Panc1 (cell line): ENCODE data around the gene PPP1R1C. TPM values are rescaled to one million over a fixed set of nuclear protein-coding genes. Genes with fewer than 3 reads are reported as not detected.

ENCODE experiments used
- ATAC-seq: fragments of 200-7000 bp; cut with Tn5 transposase; 2 replicates; pipeline ENCODE4 v1.9.1; 2020; ENCODE audit warnings: mild to moderate bottlenecking, moderate library complexity
- BruUV-seq: library from RNA; stranded (reverse); fragments of 400-500 nt; replicated peaks from 2 replicates; lab custom pipeline; 2021; lab: Mats Ljungman, UMichigan
- CTCF ChIA-PET: fragments of 300-600 bp; sonication (Branson Sonifier 250); formaldehyde crosslinking; loops from one replicate; lab custom pipeline; 2022; ENCODE audit warnings: antibody characterized with exemption; lab: Charles Lee
- POLR2A ChIA-PET: fragments of 300-600 bp; sonication (Branson Sonifier 250); formaldehyde crosslinking; loops from one replicate; lab custom pipeline; 2022; ENCODE audit warnings: antibody characterized with exemption; lab: Charles Lee
- DNase-seq: peaks from one replicate; pipeline ENCODE4 v3.0.0-alpha.2; 2010; ENCODE audit warnings: low read depth, low spot score
- H3K27ac ChIP-seq: 2 replicates; pipeline ENCODE4 v1.5.1; 2011; ENCODE audit warnings: mild to moderate bottlenecking, low read length, inconsistent platforms
- H3K27me3 ChIP-seq: fragments of 200-500 bp; sonication (Bioruptor generic); 2 replicates; pipeline ENCODE4 v1.6.0; 2014; ENCODE audit warnings: low read length, inconsistent platforms; ENCODE audit not compliant: control insufficient read depth, insufficient read depth
- H3K36me3 ChIP-seq: fragments of 200-500 bp; sonication (Bioruptor generic); 2 replicates; pipeline ENCODE4 v1.5.1; 2014; ENCODE audit warnings: inconsistent platforms, mild to moderate bottlenecking, low read length, moderate library complexity; ENCODE audit not compliant: control insufficient read depth, insufficient read depth
- H3K4me1 ChIP-seq: 2 replicates; pipeline ENCODE4 v1.5.1; 2011; ENCODE audit warnings: inconsistent platforms, mild to moderate bottlenecking, low read length, moderate library complexity; ENCODE audit not compliant: control insufficient read depth, insufficient read depth
- H3K4me3 ChIP-seq, 2 experiments: 2 replicates each; pipeline ENCODE4 v1.5.1; 2011 to 2012; ENCODE audit warnings: low read depth in 2 of 2, low read length in 2 of 2, mild to moderate bottlenecking in 2 of 2, inconsistent platforms in 1 of 2, moderate library complexity in 1 of 2
- H3K9me3 ChIP-seq: fragments of 200-500 bp; sonication (Bioruptor generic); 2 replicates; pipeline ENCODE4 v1.5.1; 2014; ENCODE audit warnings: low read depth, mild to moderate bottlenecking, inconsistent platforms, low read length, moderate library complexity; ENCODE audit not compliant: control insufficient read depth, insufficient read depth
- POLR2AphosphoS5 ChIP-seq: IDR thresholded peaks from 2 replicates; pipeline ENCODE4 v1.6.1; 2012; ENCODE audit warnings: mild to moderate bottlenecking, low read depth, low read length, moderate library complexity
- REST ChIP-seq, 2 experiments: IDR thresholded peaks; 2 replicates each; pipeline ENCODE4 v1.6.1; 2011 to 2012; ENCODE audit warnings: low read depth in 2 of 2, control low read depth in 1 of 2, low read length in 1 of 2, mild to moderate bottlenecking in 1 of 2, moderate library complexity in 1 of 2; ENCODE audit not compliant: insufficient read depth in 1 of 2
- SIN3A ChIP-seq: IDR thresholded peaks from 2 replicates; pipeline ENCODE4 v1.6.1; 2012; ENCODE audit warnings: low read depth, mild to moderate bottlenecking, low read length, moderate library complexity, borderline replicate concordance; ENCODE audit not compliant: insufficient read depth
- TCF7L2 ChIP-seq: IDR thresholded peaks from 2 replicates; pipeline ENCODE4 v1.6.1; 2011; ENCODE audit warnings: mild to moderate bottlenecking, low read depth, low read length, inconsistent platforms
- in situ Hi-C: cut with HindIII; loops from 2 replicates; pipeline ENCODE4 v1.10.0; 2016; ENCODE audit warnings: low sequenced_read_pairs, low pct_unique_long_range_greater_than_20kb
- intact Hi-C: fragments of 100-400 bp; cut with micrococcal nuclease; formaldehyde crosslinking; loops from one replicate; pipeline ENCODE4 v1.10.0; 2022; ENCODE audit not compliant: unreplicated experiment
- total RNA-seq: library from RNA; stranded (reverse); gene quantifications from one replicate; pipeline ENCODE4 v1.2.1, GENCODE V29; 2021; ENCODE audit not compliant: unreplicated experiment
- TF ChIP-seq, protein P1 (sequence below): fragments of 450-650 bp; IDR thresholded peaks from 2 replicates; pipeline ENCODE4 v1.5.1; 2017; ENCODE audit warnings: mild to moderate bottlenecking

The PPP1R1C gene
- total RNA-seq, 1 experiment from 2014 or later: 2.6 TPM

DNA sequence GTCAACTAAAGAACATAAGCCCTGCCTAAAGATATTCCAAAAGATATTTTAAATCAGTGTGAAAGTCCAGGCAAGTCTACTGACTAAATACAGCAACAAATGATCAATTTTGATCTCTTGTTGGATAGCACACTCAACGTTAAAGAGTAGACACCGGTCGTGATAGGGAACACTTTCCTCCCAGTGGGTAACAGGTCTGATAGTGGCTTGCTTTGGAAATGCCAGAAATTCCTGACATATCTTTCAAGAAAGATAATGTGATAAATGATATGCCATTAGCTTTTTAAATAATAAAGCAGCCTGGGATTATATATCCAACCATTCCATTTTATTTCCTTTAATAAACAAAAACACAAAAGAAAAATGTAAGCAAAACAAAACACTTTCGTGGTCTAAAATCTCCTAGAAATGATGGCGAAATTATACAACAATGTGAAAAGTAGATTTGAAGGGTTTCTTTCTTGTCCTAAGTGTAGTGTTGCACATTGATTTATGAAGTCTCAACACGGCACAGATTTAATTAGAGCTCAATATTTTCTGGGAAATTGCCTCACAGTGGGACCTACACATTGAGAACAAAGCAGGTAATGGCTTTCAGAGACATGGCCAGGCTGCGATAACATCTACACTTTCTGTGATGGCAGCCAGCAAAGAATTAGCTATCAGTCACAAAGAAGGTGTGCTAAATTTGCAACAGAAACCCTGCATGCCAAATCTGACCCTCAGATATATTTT, 158.6 kb downstream of the PPP1R1C start:
- no TSS peak for BruUV-seq
- H3K27me3 ChIP-seq: no peaks in the 10 kb centered on the region
- no peaks in the 10 kb centered on the region for H3K36me3 ChIP-seq
- DNase-seq (no peak), ATAC-seq (no peak)
- ChIA-PET POLR2A (interaction anchor here (0.5 to 0.7 kb wide), 2 partner anchors 9 to 237 kb away, joined by 3 read pairs; no protein-coding TSS in a partner anchor), CTCF (no interaction called here)
- intact Hi-C loops (no loop called here), in situ Hi-C loops (no loop called here)
- H3K4me1 ChIP-seq: no peaks in the 10 kb centered on the region
- no peak overlapping the region for H3K27ac ChIP-seq
- no peak for TF ChIP-seq SIN3A
- no peak for TF ChIP-seq POLR2AphosphoS5
- no peak for TF ChIP-seq REST (IDR thresholded peaks at IDR 0.05; ENCODE audit: insufficient read depth in 1 of 2, low read depth in 2 of 2, low read length in 1 of 2)
- no peak for TF ChIP-seq TCF7L2
- no peaks in the 10 kb centered on the region for H3K9me3 ChIP-seq
- no peak overlapping the region for H3K4me3 ChIP-seq

DNA sequence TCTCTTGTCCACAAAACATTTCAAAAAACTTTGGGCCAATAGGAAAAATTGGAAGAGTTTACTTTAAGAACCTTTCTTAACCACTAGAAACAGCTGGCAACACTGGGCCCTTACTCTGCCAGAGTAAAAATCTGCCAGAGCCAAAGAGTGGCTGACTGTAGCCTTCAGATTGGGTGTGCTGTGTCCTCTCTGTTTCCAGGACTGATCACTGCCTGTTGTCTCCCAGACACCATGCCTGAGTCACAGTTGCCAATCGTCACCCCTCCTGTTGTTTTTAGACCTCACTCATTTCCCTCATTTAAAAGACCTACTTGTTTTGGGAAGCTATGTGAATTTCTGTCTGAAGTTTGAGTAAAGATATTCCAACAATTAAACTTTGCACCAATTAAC, 159.1 kb downstream of the PPP1R1C start:
- ChIA-PET POLR2A (interaction anchor here (0.7 kb wide), 1 partner anchor 9 kb away, joined by 3 read pairs; no protein-coding TSS in a partner anchor), CTCF (no interaction called here)
- TF ChIP-seq POLR2AphosphoS5 (no peak), REST (IDR thresholded peaks at IDR 0.05; ENCODE audit: insufficient read depth in 1 of 2, low read depth in 2 of 2, low read length in 1 of 2) (no peak), SIN3A (no peak), TCF7L2 (no peak)
- TF ChIP-seq, protein P1, sequence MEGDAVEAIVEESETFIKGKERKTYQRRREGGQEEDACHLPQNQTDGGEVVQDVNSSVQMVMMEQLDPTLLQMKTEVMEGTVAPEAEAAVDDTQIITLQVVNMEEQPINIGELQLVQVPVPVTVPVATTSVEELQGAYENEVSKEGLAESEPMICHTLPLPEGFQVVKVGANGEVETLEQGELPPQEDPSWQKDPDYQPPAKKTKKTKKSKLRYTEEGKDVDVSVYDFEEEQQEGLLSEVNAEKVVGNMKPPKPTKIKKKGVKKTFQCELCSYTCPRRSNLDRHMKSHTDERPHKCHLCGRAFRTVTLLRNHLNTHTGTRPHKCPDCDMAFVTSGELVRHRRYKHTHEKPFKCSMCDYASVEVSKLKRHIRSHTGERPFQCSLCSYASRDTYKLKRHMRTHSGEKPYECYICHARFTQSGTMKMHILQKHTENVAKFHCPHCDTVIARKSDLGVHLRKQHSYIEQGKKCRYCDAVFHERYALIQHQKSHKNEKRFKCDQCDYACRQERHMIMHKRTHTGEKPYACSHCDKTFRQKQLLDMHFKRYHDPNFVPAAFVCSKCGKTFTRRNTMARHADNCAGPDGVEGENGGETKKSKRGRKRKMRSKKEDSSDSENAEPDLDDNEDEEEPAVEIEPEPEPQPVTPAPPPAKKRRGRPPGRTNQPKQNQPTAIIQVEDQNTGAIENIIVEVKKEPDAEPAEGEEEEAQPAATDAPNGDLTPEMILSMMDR: no peak
- Histone ChIP-seq H3K27ac (no peak overlapping the region), H3K4me3 (no peak overlapping the region), H3K36me3 (no peaks in the 10 kb centered on the region), H3K9me3 (no peaks in the 10 kb centered on the region), H3K4me1 (no peaks in the 10 kb centered on the region), H3K27me3 (no peaks in the 10 kb centered on the region)
- in situ Hi-C loops: no loop called here
- DNase-seq (no peak), ATAC-seq (no peak)
- intact Hi-C loops: no loop called here
- no TSS peak for BruUV-seq
